Caco-2 (cell line): Measurements from ENCODE around the gene AUTS2. TPM values are rescaled to one million over a fixed set of nuclear protein-coding genes. Genes with fewer than 3 reads are reported as not detected.
A peak's percentile ranks its signal among the peaks of the same experiment; 100 is the strongest.
"Not testable (repeated sequence)": the region's sequence is repeated elsewhere in the genome, so short reads cannot be mapped to it uniquely, and the experiment has no call there.

ENCODE experiments used
- BruUV-seq: library from RNA; stranded (reverse); fragments of 400-500 nt; replicated peaks from 2 replicates; lab custom pipeline; 2021; lab: Mats Ljungman, UMichigan
- CTCF ChIA-PET: fragments of 300-600 bp; sonication (Branson Sonifier 250); formaldehyde crosslinking; loops from one replicate; lab custom pipeline; 2022; ENCODE audit warnings: antibody characterized with exemption; lab: Charles Lee
- POLR2A ChIA-PET: fragments of 300-600 bp; sonication (Branson Sonifier 250); formaldehyde crosslinking; loops from one replicate; lab custom pipeline; 2022; ENCODE audit warnings: antibody characterized with exemption; lab: Charles Lee
- DNase-seq, 2 experiments: peaks; one replicate each; pipeline versions ENCODE4 v3.0.0 to v3.0.0-alpha.2; 2020 to 2022
- H3K27me3 ChIP-seq: replicated peaks from 2 replicates; pipeline ENCODE4 v1.6.0; 2011; ENCODE audit warnings: low read length; ENCODE audit not compliant: control insufficient read depth, insufficient read depth
- H3K36me3 ChIP-seq: 2 replicates; pipeline ENCODE4 v1.5.1; 2011; ENCODE audit warnings: low read length; ENCODE audit not compliant: control insufficient read depth, insufficient read depth
- H3K4me1 ChIP-seq: fragments of 250-450 bp; sonication (Bioruptor Pico); 2 replicates; pipeline ENCODE4 v1.5.1; 2020; ENCODE audit warnings: mild to moderate bottlenecking
- H3K4me3 ChIP-seq: 2 replicates; pipeline ENCODE4 v1.5.1; 2011; ENCODE audit warnings: low read depth, mild to moderate bottlenecking, control low read depth, low read length
- H3K9me3 ChIP-seq: fragments of 250-450 bp; sonication (Bioruptor Pico); 2 replicates; pipeline ENCODE4 v1.5.1; 2020; ENCODE audit warnings: mild to moderate bottlenecking, moderate library complexity
- H3K27ac Mint-ChIP-seq: one replicate; pipeline ENCODE4 v1.8.0; 2022; ENCODE audit warnings: mixed read lengths; ENCODE audit not compliant: unreplicated experiment
- H3K27me3 Mint-ChIP-seq: one replicate; pipeline ENCODE4 v1.8.0; 2022; ENCODE audit warnings: mixed read lengths; ENCODE audit not compliant: insufficient read depth, unreplicated experiment
- H3K36me3 Mint-ChIP-seq: one replicate; pipeline ENCODE4 v1.8.0; 2022; ENCODE audit warnings: mild to moderate bottlenecking, mixed read lengths; ENCODE audit not compliant: insufficient read depth, unreplicated experiment
- H3K4me1 Mint-ChIP-seq: one replicate; pipeline ENCODE4 v1.8.0; 2022; ENCODE audit warnings: low read depth, mixed read lengths; ENCODE audit not compliant: unreplicated experiment
- H3K4me3 Mint-ChIP-seq: one replicate; pipeline ENCODE4 v1.8.0; 2022; ENCODE audit warnings: mild to moderate bottlenecking, moderate library complexity, mixed read lengths; ENCODE audit not compliant: unreplicated experiment
- H3K9me3 Mint-ChIP-seq: one replicate; pipeline ENCODE4 v1.8.0; 2022; ENCODE audit warnings: mixed read lengths; ENCODE audit not compliant: unreplicated experiment
- CTCF ChIP-seq, 2 experiments: fragments of 200-600 bp in 1 of 2; IDR thresholded peaks; 1 replicate in 1 of 2; 2 replicates in 1 of 2; pipeline versions ENCODE4 v1.5.1 to v1.8.0; 2011 to 2022; ENCODE audit warnings: antibody characterized with exemption in 1 of 2, control low read depth in 1 of 2, inconsistent platforms in 1 of 2, low read depth in 1 of 2, low read length in 1 of 2, mild to moderate bottlenecking in 1 of 2, moderate library complexity in 1 of 2; ENCODE audit not compliant: insufficient read depth in 1 of 2, severe bottlenecking in 1 of 2, unreplicated experiment in 1 of 2
- intact Hi-C: fragments of 100-400 bp; cut with micrococcal nuclease; formaldehyde crosslinking; loops from one replicate; pipeline ENCODE4 v1.10.0; 2022; ENCODE audit not compliant: unreplicated experiment
- total RNA-seq: library from RNA; stranded (reverse); gene quantifications from 2 replicates; pipeline ENCODE4 v1.2.3, GENCODE V29; 2022

Gene AUTS2
- total RNA-seq, 1 experiment from 2014 or later, result 37.1 TPM

- H3K4me1 Mint-ChIP-seq, result peaks cover 23% of the 10 kb centered on the region
- DNase-seq, result no peak
- H3K4me1 ChIP-seq, result peaks cover 15% of the 10 kb centered on the region
- H3K27ac Mint-ChIP-seq, result peak overlapping the region; percentile 50
- no peaks in the 10 kb centered on the region for H3K27me3 ChIP-seq
- H3K36me3 Mint-ChIP-seq, result no peaks in the 10 kb centered on the region
- no peaks in the 10 kb centered on the region for H3K9me3 ChIP-seq
- intact Hi-C loops, result loop anchor here (2.0 kb wide), 1 partner anchor 39 kb away; no protein-coding TSS in a partner anchor
- POLR2A ChIA-PET, result no interaction called here
- CTCF ChIA-PET, result no interaction called here
- no peak overlapping the region for H3K4me3 Mint-ChIP-seq
- no peak overlapping the region for H3K4me3 ChIP-seq
- BruUV-seq, result no TSS peak
- TF ChIP-seq CTCF (IDR thresholded peaks at IDR 0.05; ENCODE audit: insufficient read depth in 1 of 2, low read depth in 1 of 2, low read length in 1 of 2, severe bottlenecking in 1 of 2, unreplicated experiment in 1 of 2), result no peak
- H3K9me3 Mint-ChIP-seq, result no peaks in the 10 kb centered on the region
- H3K36me3 ChIP-seq, result no peaks in the 10 kb centered on the region
- H3K27me3 Mint-ChIP-seq, result no peaks in the 10 kb centered on the region
Measured at GRCh38 chr7:69781412-69781846, 183.2 kb downstream of the AUTS2 start.

GRCh38 chr7:69782917-69783684 is 184.8 kb downstream of the AUTS2 start:
- H3K27me3 ChIP-seq, result no peaks in the 10 kb centered on the region
- H3K36me3 Mint-ChIP-seq, result no peaks in the 10 kb centered on the region
- no peaks in the 10 kb centered on the region for H3K9me3 Mint-ChIP-seq
- H3K27ac Mint-ChIP-seq, result no peak overlapping the region
- ChIA-PET POLR2A (no interaction called here), CTCF (no interaction called here)
- BruUV-seq, result no TSS peak
- no peak for TF ChIP-seq CTCF (IDR thresholded peaks at IDR 0.05; ENCODE audit: insufficient read depth in 1 of 2, low read depth in 1 of 2, low read length in 1 of 2, severe bottlenecking in 1 of 2, unreplicated experiment in 1 of 2)
- no peaks in the 10 kb centered on the region for H3K9me3 ChIP-seq
- DNase-seq, result no peak
- no peaks in the 10 kb centered on the region for H3K36me3 ChIP-seq
- intact Hi-C loops, result no loop called here
- H3K4me3 ChIP-seq, result no peak overlapping the region
- no peaks in the 10 kb centered on the region for H3K27me3 Mint-ChIP-seq
- peaks cover 16% of the 10 kb centered on the region for H3K4me1 Mint-ChIP-seq
- no peak overlapping the region for H3K4me3 Mint-ChIP-seq
- H3K4me1 ChIP-seq, result peaks cover 15% of the 10 kb centered on the region

GRCh38 chr7:69786130-69786529 is 187.9 kb downstream of the AUTS2 start:
- H3K4me3 ChIP-seq, H3K27me3 Mint-ChIP-seq, H3K9me3 Mint-ChIP-seq, POLR2A ChIA-PET, BruUV-seq, H3K36me3 Mint-ChIP-seq, H3K4me3 Mint-ChIP-seq, H3K27me3 ChIP-seq, H3K4me1 ChIP-seq, CTCF ChIA-PET, intact Hi-C loops, H3K27ac Mint-ChIP-seq, H3K4me1 Mint-ChIP-seq, DNase-seq, H3K9me3 ChIP-seq, H3K36me3 ChIP-seq: not testable (repeated sequence)
